CD4-positive, alpha-beta T cell (primary cell): ENCODE data around the gene RARA. TPM values are rescaled to one million over a fixed set of nuclear protein-coding genes. Genes with fewer than 3 reads are reported as not detected.
"Not testable (repeated sequence)": the region's sequence is repeated elsewhere in the genome, so short reads cannot be mapped to it uniquely, and the experiment has no call there.

Source experiments
- ATAC-seq: fragments of 200-7000 bp; cut with Tn5 transposase; one replicate; pipeline ENCODE4 v1.10.0; 2022; ENCODE audit warnings: mild to moderate bottlenecking; ENCODE audit not compliant: poor library complexity
- CTCF ChIA-PET: fragments of 350-600 bp; sonication (Branson Sonifier 250); formaldehyde crosslinking; loops from one replicate; lab custom pipeline; 2021; ENCODE audit warnings: antibody characterized with exemption, inconsistent platforms; lab: Charles Lee
- POLR2A ChIA-PET: fragments of 350-600 bp; sonication (Branson Sonifier 250); formaldehyde crosslinking; loops from one replicate; lab custom pipeline; 2021; ENCODE audit warnings: antibody characterized with exemption, inconsistent platforms; lab: Charles Lee
- DNase-seq, 14 experiments: peaks; one replicate each; pipeline ENCODE4 v3.0.0-alpha.2; 2013 to 2020; ENCODE audit warnings: mixed read lengths in 2 of 14
- H3K27ac ChIP-seq, 2 donors: one replicate each; pipeline versions ENCODE4 v1.5.1 to v1.7.0; 2013; ENCODE audit warnings: low read length in 2 of 2, low read depth in 1 of 2, mild to moderate bottlenecking in 1 of 2
- H3K27me3 ChIP-seq, 2 experiments: 1 replicate in 1 of 2; 2 replicates in 1 of 2; pipeline versions ENCODE4 v1.6.1 to v1.7.0; 2013; ENCODE audit warnings: low read length in 2 of 2, control low read depth in 1 of 2, mild to moderate bottlenecking in 1 of 2, moderate library complexity in 1 of 2; ENCODE audit not compliant: insufficient read depth in 2 of 2, control insufficient read depth in 1 of 2
- H3K36me3 ChIP-seq: one replicate; pipeline ENCODE4 v1.6.1; 2013; ENCODE audit warnings: low read length, control low read depth; ENCODE audit not compliant: insufficient read depth
- H3K4me1 ChIP-seq: one replicate; pipeline ENCODE4 v1.6.1; 2013; ENCODE audit warnings: low read length, control low read depth; ENCODE audit not compliant: insufficient read depth
- H3K4me3 ChIP-seq: one replicate; pipeline ENCODE4 v1.5.1; 2013; ENCODE audit warnings: mild to moderate bottlenecking, low read length, moderate library complexity
- H3K9me3 ChIP-seq, 2 experiments: 1 replicate in 1 of 2; 2 replicates in 1 of 2; pipeline versions ENCODE4 v1.6.1 to v1.7.0; 2013; ENCODE audit warnings: low read length in 2 of 2, mild to moderate bottlenecking in 2 of 2, control low read depth in 1 of 2, moderate library complexity in 1 of 2; ENCODE audit not compliant: control insufficient read depth in 1 of 2, insufficient read depth in 1 of 2
- H3K27ac Mint-ChIP-seq: one replicate; pipeline ENCODE4 v1.8.0; 2020; ENCODE audit warnings: mixed read lengths
- H3K27me3 Mint-ChIP-seq: one replicate; pipeline ENCODE4 v1.8.0; 2021; ENCODE audit warnings: mixed read lengths
- H3K36me3 Mint-ChIP-seq: one replicate; pipeline ENCODE4 v1.8.0; 2021; ENCODE audit warnings: low read depth, mixed read lengths
- H3K4me1 Mint-ChIP-seq: one replicate; pipeline ENCODE4 v1.8.0; 2021; ENCODE audit warnings: low read depth, mixed read lengths
- H3K4me3 Mint-ChIP-seq: one replicate; pipeline ENCODE4 v1.8.0; 2020; ENCODE audit warnings: mild to moderate bottlenecking, mixed read lengths
- H3K9me3 Mint-ChIP-seq: one replicate; pipeline ENCODE4 v1.8.0; 2020; ENCODE audit warnings: mixed read lengths
- CTCF ChIP-seq: fragments of 200-600 bp; IDR thresholded peaks from one replicate; pipeline ENCODE4 v1.8.0; 2022; ENCODE audit warnings: antibody characterized with exemption, mild to moderate bottlenecking
- intact Hi-C, 2 experiments: fragments of 100-400 bp; cut with DNase I in 1 of 2; cut with micrococcal nuclease in 1 of 2; formaldehyde crosslinking; loops; one replicate each; pipeline versions ENCODE4 v1.15.1 to v1.9.0; 2023 to 2025; cut with DNase I, micrococcal nuclease
- total RNA-seq, 174 experiments: library from RNA in 2 of 174; stranded (reverse) in 2 of 174; gene quantifications; one replicate each; pipeline ENCODE4 v1.2.3 and lab custom pipeline; 2021 to 2026

The RARA gene
- total RNA-seq, 2 experiments from 2014 or later, result 114 to 115 TPM

GRCh38 chr17:40373324-40373723, 64.3 kb downstream of the RARA start:
- POLR2A ChIA-PET, result no interaction called here
- intact Hi-C loops, result no loop called here

GRCh38 chr17:40373999-40374398, 65.0 kb downstream of the RARA start:
- no peak overlapping the region for H3K4me3 Mint-ChIP-seq
- ChIA-PET POLR2A (interaction anchor here (0.6 kb wide), 1 partner anchor 12 kb away, joined by 4 read pairs; no protein-coding TSS in a partner anchor), CTCF (no interaction called here)
- intact Hi-C loops, result no loop called here
- H3K27me3 Mint-ChIP-seq, result no peaks in the 10 kb centered on the region
- H3K9me3 ChIP-seq, result peaks cover 0 to 10% of the 10 kb centered on the region in 2 experiments
- no peaks in the 10 kb centered on the region for H3K9me3 Mint-ChIP-seq
- peaks cover 4% of the 10 kb centered on the region for H3K4me1 Mint-ChIP-seq
- H3K27me3 ChIP-seq, result no peaks in the 10 kb centered on the region
- H3K36me3 Mint-ChIP-seq, result no peaks in the 10 kb centered on the region
- DNase-seq, result no peak
- TF ChIP-seq CTCF, result no peak
- no peaks in the 10 kb centered on the region for H3K36me3 ChIP-seq
- H3K27ac ChIP-seq, result no peak overlapping the region
- no peak overlapping the region for H3K4me3 ChIP-seq
- ATAC-seq, result no peak
- H3K27ac Mint-ChIP-seq, result no peak overlapping the region
- peaks cover 3% of the 10 kb centered on the region for H3K4me1 ChIP-seq

More at GRCh38 chr17:40373324-40373723, 64.3 kb downstream of the RARA start:
- no peaks in the 10 kb centered on the region for H3K9me3 Mint-ChIP-seq
- Histone ChIP-seq H3K9me3 (peaks cover 0 to 10% of the 10 kb centered on the region in 2 experiments), H3K4me3 (no peak overlapping the region), H3K4me1 (peaks cover 3% of the 10 kb centered on the region), H3K27ac (no peak overlapping the region), H3K36me3 (no peaks in the 10 kb centered on the region), H3K27me3 (no peaks in the 10 kb centered on the region)
- H3K27ac Mint-ChIP-seq, result no peak overlapping the region
- no peak overlapping the region for H3K4me3 Mint-ChIP-seq
- peaks cover 4% of the 10 kb centered on the region for H3K4me1 Mint-ChIP-seq
- no peak for ATAC-seq
- DNase-seq, result peak in 1 of 14 experiments; percentile 42
- TF ChIP-seq CTCF, result no peak
- no peaks in the 10 kb centered on the region for H3K27me3 Mint-ChIP-seq
- H3K36me3 Mint-ChIP-seq, result no peaks in the 10 kb centered on the region
- CTCF ChIA-PET, result no interaction called here

- Histone ChIP-seq H3K4me3 (no peak overlapping the region), H3K4me1 (peaks cover 3% of the 10 kb centered on the region), H3K9me3 (peaks cover 0 to 10% of the 10 kb centered on the region in 2 experiments), H3K36me3 (no peaks in the 10 kb centered on the region), H3K27me3 (no peaks in the 10 kb centered on the region), H3K27ac (no peak overlapping the region)
- no peak for TF ChIP-seq CTCF
- Mint-ChIP-seq H3K36me3 (no peaks in the 10 kb centered on the region), H3K9me3 (no peaks in the 10 kb centered on the region), H3K4me3 (no peak overlapping the region), H3K27ac (no peak overlapping the region), H3K27me3 (no peaks in the 10 kb centered on the region), H3K4me1 (peaks cover 4% of the 10 kb centered on the region)
- no peak for ATAC-seq
- CTCF ChIA-PET, result no interaction called here
- intact Hi-C loops, result no loop called here
- no peak for DNase-seq
- POLR2A ChIA-PET, result interaction anchor here (0.6 kb wide), 2 partner anchors 10 to 11 kb away, joined by 3 to 4 read pairs; no protein-coding TSS in a partner anchor
Measured at GRCh38 chr17:40374821-40375498, 66.0 kb downstream of the RARA start.

GRCh38 chr17:40375786-40376185, 66.8 kb downstream of the RARA start:
- H3K36me3 Mint-ChIP-seq, H3K27ac Mint-ChIP-seq, H3K27me3 Mint-ChIP-seq, H3K4me3 ChIP-seq, H3K36me3 ChIP-seq, intact Hi-C loops, H3K4me1 Mint-ChIP-seq, CTCF ChIA-PET, DNase-seq, H3K4me1 ChIP-seq, H3K9me3 Mint-ChIP-seq, H3K27ac ChIP-seq, H3K4me3 Mint-ChIP-seq, ATAC-seq, H3K27me3 ChIP-seq, H3K9me3 ChIP-seq: not testable (repeated sequence)
- POLR2A ChIA-PET, result interaction anchor here (0.6 kb wide), 1 partner anchor 10 kb away, joined by 3 read pairs; no protein-coding TSS in a partner anchor

GRCh38 chr17:40376541-40376940, 67.6 kb downstream of the RARA start:
- CTCF ChIA-PET, H3K27ac Mint-ChIP-seq, H3K4me3 Mint-ChIP-seq, H3K27me3 ChIP-seq, H3K36me3 ChIP-seq, H3K4me1 Mint-ChIP-seq, H3K27me3 Mint-ChIP-seq, H3K9me3 ChIP-seq, POLR2A ChIA-PET, H3K4me1 ChIP-seq, H3K27ac ChIP-seq, H3K36me3 Mint-ChIP-seq, ATAC-seq, intact Hi-C loops, H3K9me3 Mint-ChIP-seq, H3K4me3 ChIP-seq: not testable (repeated sequence)
- peak in 1 of 14 experiments; percentile 13 for DNase-seq
